ENCODE data around the gene TESK2. TPM values are rescaled to one million over a fixed set of nuclear protein-coding genes. Genes with fewer than 3 reads are reported as not detected.

The TESK2 gene
- total RNA-seq, 1 donor from 2014 or later: 14.9 TPM

- Histone ChIP-seq H4K20me1 (ENCODE audit: low read depth) (no peaks in the 10 kb centered on the region), H3K27me3 (no peaks in the 10 kb centered on the region), H3K4me2 (no peak overlapping the region), H3K9me3 (ENCODE audit: low read depth) (no peaks in the 10 kb centered on the region), H3K4me1 (peaks cover 36% of the 10 kb centered on the region), H3K79me2 (ENCODE audit: low read depth) (peaks cover 65% of the 10 kb centered on the region), H3K9ac (no peak overlapping the region), H3K27ac (no peak overlapping the region), H3K36me3 (no peaks in the 10 kb centered on the region), H3K4me3 (no peak overlapping the region), H2AFZ (replicated peaks) (no peak overlapping the region), H3F3A (ENCODE audit: low read depth) (peaks cover 43% of the 10 kb centered on the region)
- H3K27me3 Mint-ChIP-seq (ENCODE audit: insufficient read depth, low read depth): peaks cover 2% of the 10 kb centered on the region
- no peaks in the 10 kb centered on the region for H3K9me3 Mint-ChIP-seq
- H3K4me3 Mint-ChIP-seq: peak overlapping the region; percentile 76
- H3K4me1 Mint-ChIP-seq: peaks cover 43% of the 10 kb centered on the region
- TF ChIP-seq EZH2 (IDR thresholded peaks at IDR 0.05) (no peak), EZH2phosphoT487 (IDR thresholded peaks at IDR 0.05) (no peak), CTCF (IDR thresholded peaks at IDR 0.05) (no peak)
- DNase-seq (ENCODE audit: low spot score): no peak
- no peak overlapping the region for H3K27ac Mint-ChIP-seq
- H3K36me3 Mint-ChIP-seq: peaks cover 26% of the 10 kb centered on the region
Measured at GRCh38 chr1:45337630-45338325, 153.2 kb downstream of the TESK2 start.

GRCh38 chr1:45335855-45336324 is 155.1 kb downstream of the TESK2 start:
- no peaks in the 10 kb centered on the region for H3K27me3 ChIP-seq
- H3K4me3 ChIP-seq: no peak overlapping the region
- Mint-ChIP-seq H3K9me3 (no peaks in the 10 kb centered on the region), H3K27me3 (ENCODE audit: insufficient read depth, low read depth) (peaks cover 2% of the 10 kb centered on the region), H3K4me1 (peaks cover 38% of the 10 kb centered on the region), H3K4me3 (no peak overlapping the region), H3K36me3 (peaks cover 18% of the 10 kb centered on the region), H3K27ac (peak overlapping the region; percentile 59)
- no peak overlapping the region for H3K9ac ChIP-seq
- H3F3A ChIP-seq (ENCODE audit: low read depth): peaks cover 43% of the 10 kb centered on the region
- H3K4me1 ChIP-seq: peaks cover 31% of the 10 kb centered on the region
- peak overlapping the region; percentile 80 for H3K27ac ChIP-seq
- H3K4me2 ChIP-seq: no peak overlapping the region
- H2AFZ ChIP-seq (replicated peaks): no peak overlapping the region
- H4K20me1 ChIP-seq (ENCODE audit: low read depth): no peaks in the 10 kb centered on the region
- no peaks in the 10 kb centered on the region for H3K36me3 ChIP-seq
- peaks cover 50% of the 10 kb centered on the region for H3K79me2 ChIP-seq (ENCODE audit: low read depth)
- TF ChIP-seq CTCF (IDR thresholded peaks at IDR 0.05) (no peak), EZH2phosphoT487 (IDR thresholded peaks at IDR 0.05) (no peak)
- no peak for DNase-seq (ENCODE audit: low spot score)
- H3K9me3 ChIP-seq (ENCODE audit: low read depth): no peaks in the 10 kb centered on the region

- Histone ChIP-seq H3K79me2 (ENCODE audit: low read depth) (peaks cover 44% of the 10 kb centered on the region), H3K4me3 (no peak overlapping the region), H3K27me3 (no peaks in the 10 kb centered on the region), H3F3A (ENCODE audit: low read depth) (peaks cover 39% of the 10 kb centered on the region), H3K4me1 (peaks cover 29% of the 10 kb centered on the region), H3K36me3 (no peaks in the 10 kb centered on the region), H3K9me3 (ENCODE audit: low read depth) (no peaks in the 10 kb centered on the region), H2AFZ (replicated peaks) (no peak overlapping the region), H3K4me2 (peak overlapping the region; percentile 18), H4K20me1 (ENCODE audit: low read depth) (no peaks in the 10 kb centered on the region), H3K9ac (no peak overlapping the region), H3K27ac (peak overlapping the region; percentile 80)
- TF ChIP-seq CTCF (IDR thresholded peaks at IDR 0.05) (peak; percentile 26), EZH2 (IDR thresholded peaks at IDR 0.05) (no peak), EZH2phosphoT487 (IDR thresholded peaks at IDR 0.05) (no peak)
- Mint-ChIP-seq H3K4me3 (no peak overlapping the region), H3K9me3 (no peaks in the 10 kb centered on the region), H3K4me1 (peaks cover 35% of the 10 kb centered on the region), H3K27me3 (ENCODE audit: insufficient read depth, low read depth) (no peaks in the 10 kb centered on the region), H3K27ac (peak overlapping the region; percentile 47), H3K36me3 (peaks cover 19% of the 10 kb centered on the region)
- peak; percentile 41 for DNase-seq (ENCODE audit: low spot score)
Measured at GRCh38 chr1:45334308-45335245, 156.4 kb downstream of the TESK2 start.
